Dermis microvascular lymphatic vessel endothelial cell (primary cell): ENCODE results near the gene MPPED1. TPM values are rescaled to one million over a fixed set of nuclear protein-coding genes. Genes with fewer than 3 reads are reported as not detected.

Experiments used
- DNase-seq, 2 donors: peaks; one replicate each; pipeline versions ENCODE4 v3.0.0 to v3.0.0-alpha.2; 2010; ENCODE audit warnings: low read depth in 2 of 2
- total RNA-seq: library from RNA; depleted of rRNA; stranded (reverse); fragments of >200 nt; gene quantifications from 2 replicates; pipeline ENCODE4 v1.2.1, GENCODE V29; 2014

MPPED1 gene
- total RNA-seq, 1 donor from 2014 or later, result not detected

DNA sequence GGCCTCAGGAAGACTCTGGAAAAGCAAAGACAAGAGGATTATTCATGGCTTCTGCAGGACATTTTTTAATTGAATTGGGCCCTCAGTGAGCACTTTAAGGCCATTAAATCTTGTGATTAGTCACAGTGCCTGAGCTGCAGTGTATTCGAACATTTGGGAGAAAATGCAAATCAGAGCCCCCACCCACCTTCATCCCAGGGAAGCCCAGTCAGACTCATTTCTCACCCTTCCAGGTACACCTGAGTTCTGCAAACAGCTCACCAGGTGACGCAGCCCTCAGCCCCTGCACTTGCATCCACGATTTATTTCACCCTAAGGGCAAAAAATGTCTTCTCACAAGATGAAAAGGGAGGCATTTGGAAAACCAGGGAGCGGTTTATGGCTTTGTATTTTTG, 128.7 kb downstream of the MPPED1 start:
- DNase-seq, result no peak

- DNase-seq, result no peak
Measured at GRCh38 chr22:43541022-43541421, 129.2 kb downstream of the MPPED1 start.

DNA sequence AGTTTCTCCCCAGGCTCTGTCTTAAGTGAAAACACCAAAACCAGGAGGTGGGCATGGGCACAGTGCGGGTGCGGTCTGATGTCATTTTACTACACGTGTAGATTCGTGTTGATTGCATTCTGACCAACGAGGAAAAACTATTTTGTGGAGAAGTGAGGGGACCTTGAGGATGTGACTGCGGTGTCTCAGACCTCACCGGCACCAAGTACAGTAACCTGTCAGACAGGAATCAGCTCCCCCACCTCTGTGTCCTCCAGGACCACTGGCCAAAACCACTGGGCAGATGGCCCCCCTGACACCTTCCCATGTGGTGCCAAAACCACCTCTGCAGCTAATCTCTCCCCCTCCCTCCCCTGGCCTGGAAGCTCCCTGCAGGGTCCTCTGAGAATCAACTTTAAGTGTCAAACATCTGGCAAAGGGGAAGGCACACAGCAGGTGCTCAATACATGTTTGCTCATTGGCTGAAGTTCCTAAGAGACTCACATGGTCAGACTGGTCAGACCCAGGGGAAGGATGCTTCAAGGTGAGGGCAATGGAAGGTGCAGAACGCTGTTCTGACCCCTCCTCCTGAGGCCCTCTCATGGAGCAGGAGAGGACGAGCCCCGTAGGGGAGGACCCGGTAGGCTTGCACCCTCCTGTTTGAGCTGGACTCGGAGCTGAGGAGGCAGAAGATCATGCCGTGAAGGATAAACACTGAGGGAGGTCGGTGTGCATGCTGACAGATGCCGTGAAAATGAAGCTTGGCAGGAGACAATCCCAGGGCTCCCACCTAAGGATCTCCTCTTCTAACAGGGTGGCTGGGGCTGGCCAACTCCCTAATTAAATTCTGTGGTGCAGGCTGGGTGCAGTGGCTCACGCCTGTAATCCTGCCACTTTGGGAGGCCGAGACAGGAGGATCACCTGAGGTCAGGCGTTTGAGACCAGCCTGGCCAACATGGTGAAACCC, 129.9 kb downstream of the MPPED1 start:
- no peak for DNase-seq

GRCh38 chr22:43542681-43543521, 131.1 kb downstream of the MPPED1 start:
- DNase-seq, result no peak

GRCh38 chr22:43543522-43544288, 131.9 kb downstream of the MPPED1 start:
- no peak for DNase-seq

DNA sequence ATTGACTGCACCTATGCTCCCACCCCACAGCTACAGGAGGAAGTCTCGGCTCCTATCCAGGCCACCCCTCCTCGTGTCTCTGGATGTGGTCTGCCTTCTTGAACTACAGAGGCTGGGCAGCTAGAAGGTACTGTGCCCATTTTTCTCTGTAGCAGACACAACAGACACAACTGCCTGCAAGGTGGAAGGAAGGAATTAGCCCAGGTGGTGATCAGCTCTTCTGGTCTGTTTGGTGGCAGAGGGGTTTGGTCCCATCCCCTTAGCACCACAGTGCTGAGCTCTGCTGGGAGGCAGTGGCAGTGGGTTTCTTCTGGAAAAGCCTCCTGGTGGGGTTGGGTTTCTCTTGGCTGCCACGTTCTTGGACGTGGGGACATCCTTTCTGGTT, 132.5 kb downstream of the MPPED1 start:
- DNase-seq, result no peak

GRCh38 chr22:43546186-43546585, 134.4 kb downstream of the MPPED1 start:
- no peak for DNase-seq

GRCh38 chr22:43550024-43550620, 138.3 kb downstream of the MPPED1 start:
- DNase-seq, result no peak

- no peak for DNase-seq
Measured at GRCh38 chr22:43550672-43551071, 138.9 kb downstream of the MPPED1 start.

GRCh38 chr22:43553451-43554258, 141.8 kb downstream of the MPPED1 start:
- no peak for DNase-seq

- DNase-seq, result no peak
Measured at GRCh38 chr22:43554259-43554636, 142.4 kb downstream of the MPPED1 start.

DNA sequence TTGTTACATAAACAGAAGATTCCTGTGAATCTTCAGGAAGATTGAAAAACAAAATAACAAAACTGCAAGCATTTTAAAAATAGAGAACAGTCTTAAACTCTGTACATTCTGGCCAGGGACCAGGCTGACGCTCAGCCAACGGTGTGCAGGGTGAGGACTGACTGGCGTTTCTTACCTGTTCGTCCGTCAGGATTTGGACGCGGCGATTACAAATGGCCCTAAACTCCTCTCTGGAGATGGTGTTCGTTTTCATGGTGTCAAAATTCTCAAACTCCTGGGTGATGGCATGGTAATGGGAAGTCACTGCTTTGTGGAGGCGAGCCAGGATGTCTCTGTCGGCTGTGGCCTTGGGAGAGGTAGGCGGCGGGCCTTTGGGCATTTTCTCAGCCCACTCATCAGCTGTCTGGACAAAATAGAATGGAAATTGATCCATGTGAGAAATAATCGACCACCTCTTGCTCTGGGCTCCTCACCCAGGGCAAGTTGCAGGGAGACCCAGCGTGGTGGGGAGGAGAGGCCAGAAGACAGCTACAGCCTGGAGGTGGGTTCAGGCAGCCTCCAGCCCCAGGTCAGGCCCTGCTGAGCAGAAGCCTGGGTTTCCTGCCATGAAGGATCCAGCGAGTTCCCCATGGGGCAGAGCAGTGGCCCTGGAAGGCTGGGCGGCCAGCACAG, 143.0 kb downstream of the MPPED1 start:
- no peak for DNase-seq

GRCh38 chr22:43555561-43556515, 144.0 kb downstream of the MPPED1 start:
- DNase-seq, result no peak

Other genes starting within 250 kb of the MPPED1 start
- gene TTLL12, start 224.9 kb upstream of the MPPED1 start, total RNA-seq, result 18.0 and 24.7 TPM in 2 replicates
- 0.51 and 0.89 TPM in 2 replicates for gene SCUBE1, start 68.6 kb upstream of the MPPED1 start, total RNA-seq